Smooth muscle cell (in vitro differentiated cells): ENCODE data around the gene POLG. TPM values are rescaled to one million over a fixed set of nuclear protein-coding genes. Genes with fewer than 3 reads are reported as not detected.

Experiments
- DNase-seq: peaks from one replicate; lab custom pipeline; 2025; ENCODE audit not compliant: unreplicated experiment; lab: John Stamatoyannopoulos, UW
- H2AFZ ChIP-seq: fragments of 200-600 bp; sonication (generic); 2 replicates; pipeline ENCODE4 v1.6.0; 2016; ENCODE audit warnings: antibody characterized with exemption, low read depth, mild to moderate bottlenecking
- H3F3A ChIP-seq: fragments of 200-600 bp; sonication (generic); 2 replicates; pipeline ENCODE4 v1.6.0; 2017; ENCODE audit warnings: antibody characterized with exemption, low read depth
- H3K27ac ChIP-seq: fragments of 200-600 bp; sonication (generic); 2 replicates; pipeline ENCODE4 v1.5.1; 2016; ENCODE audit warnings: low read depth, mild to moderate bottlenecking
- H3K27me3 ChIP-seq: fragments of 200-600 bp; sonication (generic); 2 replicates; pipeline ENCODE4 v1.6.1; 2016; ENCODE audit warnings: low read depth, mild to moderate bottlenecking
- H3K36me3 ChIP-seq: fragments of 200-600 bp; sonication (generic); 2 replicates; pipeline ENCODE4 v1.5.1; 2016; ENCODE audit warnings: low read depth
- H3K4me1 ChIP-seq: fragments of 200-600 bp; sonication (generic); 2 replicates; pipeline ENCODE4 v1.5.1; 2016; ENCODE audit warnings: low read depth
- H3K4me2 ChIP-seq: fragments of 200-600 bp; sonication (generic); 2 replicates; pipeline ENCODE4 v1.6.0; 2016; ENCODE audit warnings: mild to moderate bottlenecking
- H3K4me3 ChIP-seq: fragments of 200-600 bp; sonication (generic); 2 replicates; pipeline ENCODE4 v1.5.1; 2016; ENCODE audit warnings: mild to moderate bottlenecking
- H3K79me2 ChIP-seq: fragments of 200-600 bp; sonication (generic); 2 replicates; pipeline ENCODE4 v1.6.0; 2016; ENCODE audit warnings: low read depth, mild to moderate bottlenecking
- H3K9ac ChIP-seq: fragments of 200-600 bp; sonication (generic); 2 replicates; pipeline ENCODE4 v1.6.0; 2016; ENCODE audit warnings: low read depth
- H3K9me3 ChIP-seq: fragments of 200-600 bp; sonication (generic); replicated peaks from 2 replicates; pipeline ENCODE4 v1.5.1; 2016; ENCODE audit warnings: low read depth
- H4K20me1 ChIP-seq: fragments of 200-600 bp; sonication (generic); 2 replicates; pipeline ENCODE4 v1.6.0; 2016; ENCODE audit warnings: low read depth
- CTCF ChIP-seq: fragments of 200-600 bp; sonication (generic); IDR thresholded peaks from 2 replicates; pipeline ENCODE4 v1.5.1; 2017; ENCODE audit warnings: borderline replicate concordance, mild to moderate bottlenecking, antibody characterized with exemption; ENCODE audit not compliant: insufficient read depth, poor library complexity, severe bottlenecking
- WGBS: methylation state at CpG from one replicate; pipeline ENCODE4 v1.1.7; 2016; ENCODE audit warnings: low lambda C conversion rate; 5-methylcytosine and 5-hydroxymethylcytosine counted together
- polyA plus RNA-seq: library from polyadenylated mRNA; unstranded; fragments of >200 nt; fragmentation: Nextera tagmentation; extraction: Ambion mirVana; gene quantifications from 2 replicates; pipeline ENCODE4 v1.2.1, GENCODE V29; 2016
- total RNA-seq: library from RNA; depleted of rRNA; stranded (reverse); fragments of >200 nt; gene quantifications from 2 replicates; pipeline ENCODE4 v1.2.3, GENCODE V29; 2014

Gene POLG
- total and polyA plus RNA-seq, 2 experiments from 2014 or later = 34.3 to 41.6 TPM

GRCh38 chr15:89352476-89352875, 17.9 kb upstream of the POLG start:
- H3K9me3 ChIP-seq = no peaks in the 10 kb centered on the region
- 80% methylated on average over 4 of the region's 4 CpGs for WGBS
- no peak for TF ChIP-seq CTCF
- H3K4me3 ChIP-seq = no peak overlapping the region
- no peak overlapping the region for H3K27ac ChIP-seq
- H3K36me3 ChIP-seq = no peaks in the 10 kb centered on the region
- H3K9ac ChIP-seq = no peak overlapping the region
- H2AFZ ChIP-seq = no peak overlapping the region
- no peaks in the 10 kb centered on the region for H4K20me1 ChIP-seq
- no peaks in the 10 kb centered on the region for H3K79me2 ChIP-seq
- H3K4me1 ChIP-seq = no peaks in the 10 kb centered on the region
- H3K4me2 ChIP-seq = no peak overlapping the region
- H3K27me3 ChIP-seq = peaks cover 72% of the 10 kb centered on the region
- no peaks in the 10 kb centered on the region for H3F3A ChIP-seq
- DNase-seq = no peak

GRCh38 chr15:89349206-89349558, 14.6 kb upstream of the POLG start:
- Histone ChIP-seq H3K27me3 (peaks cover 51% of the 10 kb centered on the region), H3K4me2 (no peak overlapping the region), H3K79me2 (no peaks in the 10 kb centered on the region), H3K27ac (no peak overlapping the region), H3K9ac (no peak overlapping the region), H3K4me3 (no peak overlapping the region), H3F3A (no peaks in the 10 kb centered on the region), H3K4me1 (peaks cover 4% of the 10 kb centered on the region), H3K36me3 (no peaks in the 10 kb centered on the region), H2AFZ (no peak overlapping the region), H3K9me3 (no peaks in the 10 kb centered on the region), H4K20me1 (no peaks in the 10 kb centered on the region)
- 79% methylated on average over 5 of the region's 5 CpGs for WGBS
- no peak for TF ChIP-seq CTCF
- no peak for DNase-seq

GRCh38 chr15:89346516-89347231, 12.1 kb upstream of the POLG start:
- no peak for TF ChIP-seq CTCF
- Histone ChIP-seq H3K36me3 (no peaks in the 10 kb centered on the region), H3K27ac (no peak overlapping the region), H3K4me3 (no peak overlapping the region), H3K4me1 (peaks cover 4% of the 10 kb centered on the region), H3K4me2 (no peak overlapping the region), H3K9ac (no peak overlapping the region), H3F3A (no peaks in the 10 kb centered on the region), H2AFZ (no peak overlapping the region), H4K20me1 (no peaks in the 10 kb centered on the region), H3K9me3 (no peaks in the 10 kb centered on the region), H3K79me2 (no peaks in the 10 kb centered on the region), H3K27me3 (peaks cover 31% of the 10 kb centered on the region)
- DNase-seq = no peak
- 60% methylated on average over 10 of the region's 10 CpGs for WGBS

- WGBS = 89% methylated on average over 4 of the region's 4 CpGs
- Histone ChIP-seq H3K4me1 (peaks cover 4% of the 10 kb centered on the region), H3K4me2 (no peak overlapping the region), H2AFZ (no peak overlapping the region), H3K9me3 (no peaks in the 10 kb centered on the region), H3K79me2 (no peaks in the 10 kb centered on the region), H3K9ac (no peak overlapping the region), H3K36me3 (no peaks in the 10 kb centered on the region), H3K4me3 (no peak overlapping the region), H4K20me1 (no peaks in the 10 kb centered on the region), H3K27ac (no peak overlapping the region), H3F3A (no peaks in the 10 kb centered on the region), H3K27me3 (peaks cover 39% of the 10 kb centered on the region)
- TF ChIP-seq CTCF = no peak
- DNase-seq = no peak
Observed at GRCh38 chr15:89345248-89345647, 10.6 kb upstream of the POLG start.
